ENCODE data around the gene NDUFAF2. TPM values are rescaled to one million over a fixed set of nuclear protein-coding genes. Genes with fewer than 3 reads are reported as not detected.

NDUFAF2 gene
- polyA plus RNA-seq, 2 donors: 40.5 to 40.6 TPM

DNA sequence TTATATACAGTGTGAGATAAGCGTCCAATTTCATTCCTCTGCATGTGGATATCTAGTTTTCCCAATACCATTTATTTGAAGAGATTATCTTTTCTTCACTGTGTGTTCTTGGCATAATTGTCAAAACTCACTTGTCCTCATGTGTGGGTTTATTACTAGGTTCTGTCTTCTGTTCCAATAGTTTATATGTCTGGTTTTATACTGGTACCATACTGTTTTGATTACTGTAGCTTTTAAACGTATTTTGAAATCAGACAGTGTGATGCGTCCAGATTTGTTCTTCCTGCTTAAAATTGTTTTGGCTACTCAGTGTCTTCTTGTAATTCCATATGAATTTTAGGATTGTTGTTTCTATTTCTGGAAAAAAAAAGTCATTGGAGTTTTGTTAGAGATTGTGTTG is 10.2 kb downstream of the NDUFAF2 start:
- Histone ChIP-seq H3K4me3 (ENCODE audit: low read depth in 1 of 2, low read length in 2 of 2) (no peak overlapping the region), H3K9me3 (ENCODE audit: control insufficient read depth in 2 of 2, insufficient read depth in 1 of 2, low read depth in 1 of 2, low read length in 1 of 2) (no peaks in the 10 kb centered on the region), H3K4me1 (ENCODE audit: control insufficient read depth in 2 of 2, insufficient read depth in 2 of 2, low read length in 1 of 2) (no peaks in the 10 kb centered on the region), H3K27me3 (ENCODE audit: control insufficient read depth in 1 of 2, insufficient read depth in 2 of 2, low read length in 2 of 2) (no peaks in the 10 kb centered on the region), H3K36me3 (ENCODE audit: control insufficient read depth in 2 of 2, insufficient read depth in 2 of 2, low read length in 1 of 2) (no peaks in the 10 kb centered on the region), H3K27ac (ENCODE audit: low read depth in 2 of 2, low read length in 1 of 2) (no peak overlapping the region)
- 95 to 98% methylated on average over 3 of the region's 3 CpGs for WGBS, 2 donors

DNA sequence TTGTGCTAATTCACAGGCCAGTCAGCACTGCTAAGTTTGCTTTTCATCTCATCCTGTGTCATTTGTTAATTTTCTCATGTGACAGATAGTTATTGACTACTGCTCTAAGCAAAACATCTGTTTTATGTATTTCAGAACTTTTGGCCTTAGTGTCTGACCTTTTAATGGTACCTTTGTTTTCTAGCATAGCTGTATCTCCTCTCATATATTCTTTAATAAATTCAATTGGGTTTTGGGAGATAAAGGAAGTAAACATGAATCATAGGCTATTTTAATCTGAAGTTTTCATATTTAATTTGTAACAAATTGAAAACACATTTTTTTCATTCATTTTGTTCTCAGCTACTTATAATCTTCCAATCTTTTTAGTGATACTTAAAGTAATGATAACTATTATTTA is 13.1 kb downstream of the NDUFAF2 start:
- Histone ChIP-seq H3K9me3 (ENCODE audit: control insufficient read depth in 2 of 2, insufficient read depth in 1 of 2, low read depth in 1 of 2, low read length in 1 of 2) (no peaks in the 10 kb centered on the region), H3K27me3 (ENCODE audit: control insufficient read depth in 1 of 2, insufficient read depth in 2 of 2, low read length in 2 of 2) (no peaks in the 10 kb centered on the region), H3K36me3 (ENCODE audit: control insufficient read depth in 2 of 2, insufficient read depth in 2 of 2, low read length in 1 of 2) (no peaks in the 10 kb centered on the region), H3K4me1 (ENCODE audit: control insufficient read depth in 2 of 2, insufficient read depth in 2 of 2, low read length in 1 of 2) (no peaks in the 10 kb centered on the region), H3K4me3 (ENCODE audit: low read depth in 1 of 2, low read length in 2 of 2) (no peak overlapping the region), H3K27ac (ENCODE audit: low read depth in 2 of 2, low read length in 1 of 2) (no peak overlapping the region)

DNA sequence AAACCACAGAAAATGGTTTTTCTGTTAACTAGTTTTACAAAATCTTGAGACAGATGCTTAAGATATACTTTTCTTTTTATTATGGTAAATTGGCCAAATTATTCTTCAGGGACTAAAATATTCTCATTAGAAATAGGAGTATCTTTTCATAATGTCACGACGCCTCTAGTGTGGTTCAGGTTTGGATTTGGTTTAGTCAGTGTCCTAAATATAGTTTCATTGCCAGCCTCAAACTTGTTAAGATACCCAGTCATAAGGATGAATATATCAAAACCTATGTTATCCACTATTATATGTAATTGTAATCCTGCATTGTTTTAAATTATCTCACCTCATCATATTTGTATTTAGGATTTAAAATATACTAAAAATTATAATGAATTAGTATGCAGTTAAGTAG is 13.7 kb downstream of the NDUFAF2 start:
- Histone ChIP-seq H3K36me3 (ENCODE audit: control insufficient read depth in 2 of 2, insufficient read depth in 2 of 2, low read length in 1 of 2) (no peaks in the 10 kb centered on the region), H3K4me3 (ENCODE audit: low read depth in 1 of 2, low read length in 2 of 2) (no peak overlapping the region), H3K9me3 (ENCODE audit: control insufficient read depth in 2 of 2, insufficient read depth in 1 of 2, low read depth in 1 of 2, low read length in 1 of 2) (no peaks in the 10 kb centered on the region), H3K27ac (ENCODE audit: low read depth in 2 of 2, low read length in 1 of 2) (no peak overlapping the region), H3K4me1 (ENCODE audit: control insufficient read depth in 2 of 2, insufficient read depth in 2 of 2, low read length in 1 of 2) (no peaks in the 10 kb centered on the region), H3K27me3 (ENCODE audit: control insufficient read depth in 1 of 2, insufficient read depth in 2 of 2, low read length in 2 of 2) (no peaks in the 10 kb centered on the region)
- WGBS, 2 donors: 93% methylated on average over 2 of the region's 2 CpGs

DNA sequence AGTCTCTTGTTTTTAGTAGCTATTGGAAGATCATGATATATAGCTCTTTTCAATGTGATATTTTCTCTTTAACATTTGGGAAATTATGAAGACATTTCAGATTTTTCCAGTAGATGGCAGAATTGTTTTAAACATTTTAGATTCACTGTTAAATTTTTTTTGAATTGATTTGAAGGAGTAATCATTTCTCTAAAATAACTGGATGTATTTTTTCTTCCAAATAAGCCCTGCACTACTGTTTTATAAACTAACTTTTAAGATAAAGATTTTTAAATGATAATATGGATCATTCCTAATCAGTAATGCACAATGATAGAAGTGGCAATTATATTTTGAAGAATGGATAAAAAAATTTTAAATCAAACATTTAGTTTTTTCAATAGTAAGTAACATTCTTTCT is 14.2 kb downstream of the NDUFAF2 start:
- no peaks in the 10 kb centered on the region for H3K9me3 ChIP-seq (ENCODE audit: control insufficient read depth in 2 of 2, insufficient read depth in 1 of 2, low read depth in 1 of 2, low read length in 1 of 2)
- no peaks in the 10 kb centered on the region for H3K4me1 ChIP-seq (ENCODE audit: control insufficient read depth in 2 of 2, insufficient read depth in 2 of 2, low read length in 1 of 2)
- no peaks in the 10 kb centered on the region for H3K27me3 ChIP-seq (ENCODE audit: control insufficient read depth in 1 of 2, insufficient read depth in 2 of 2, low read length in 2 of 2)
- no peak overlapping the region for H3K4me3 ChIP-seq (ENCODE audit: low read depth in 1 of 2, low read length in 2 of 2)
- no peak overlapping the region for H3K27ac ChIP-seq (ENCODE audit: low read depth in 2 of 2, low read length in 1 of 2)
- no peaks in the 10 kb centered on the region for H3K36me3 ChIP-seq (ENCODE audit: control insufficient read depth in 2 of 2, insufficient read depth in 2 of 2, low read length in 1 of 2)

DNA sequence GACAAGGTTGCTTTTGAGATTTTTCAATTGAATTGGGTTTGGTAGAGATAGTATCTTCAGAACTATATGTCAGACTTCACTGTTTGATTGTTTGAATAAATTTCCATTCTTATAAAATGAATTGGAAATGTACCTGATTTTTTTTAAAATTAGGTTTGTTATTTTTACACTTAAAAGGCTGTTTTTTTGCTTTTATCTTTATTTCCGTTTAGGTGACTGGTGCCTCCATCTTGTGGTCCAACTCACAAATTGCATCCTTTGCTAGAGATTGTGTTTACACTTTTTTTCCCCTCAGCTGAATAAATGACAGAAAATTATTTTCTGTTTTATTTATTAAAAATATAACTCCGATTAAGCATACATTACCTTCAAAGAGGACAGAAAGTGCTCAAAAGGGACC is 15.6 kb downstream of the NDUFAF2 start:
- Histone ChIP-seq H3K4me3 (ENCODE audit: low read depth in 1 of 2, low read length in 2 of 2) (no peak overlapping the region), H3K27me3 (ENCODE audit: control insufficient read depth in 1 of 2, insufficient read depth in 2 of 2, low read length in 2 of 2) (no peaks in the 10 kb centered on the region), H3K4me1 (ENCODE audit: control insufficient read depth in 2 of 2, insufficient read depth in 2 of 2, low read length in 1 of 2) (no peaks in the 10 kb centered on the region), H3K27ac (ENCODE audit: low read depth in 2 of 2, low read length in 1 of 2) (no peak overlapping the region), H3K9me3 (ENCODE audit: control insufficient read depth in 2 of 2, insufficient read depth in 1 of 2, low read depth in 1 of 2, low read length in 1 of 2) (no peaks in the 10 kb centered on the region), H3K36me3 (ENCODE audit: control insufficient read depth in 2 of 2, insufficient read depth in 2 of 2, low read length in 1 of 2) (no peaks in the 10 kb centered on the region)
- WGBS, 2 donors: 31 to 36% methylated on average over 2 of the region's 2 CpGs

DNA sequence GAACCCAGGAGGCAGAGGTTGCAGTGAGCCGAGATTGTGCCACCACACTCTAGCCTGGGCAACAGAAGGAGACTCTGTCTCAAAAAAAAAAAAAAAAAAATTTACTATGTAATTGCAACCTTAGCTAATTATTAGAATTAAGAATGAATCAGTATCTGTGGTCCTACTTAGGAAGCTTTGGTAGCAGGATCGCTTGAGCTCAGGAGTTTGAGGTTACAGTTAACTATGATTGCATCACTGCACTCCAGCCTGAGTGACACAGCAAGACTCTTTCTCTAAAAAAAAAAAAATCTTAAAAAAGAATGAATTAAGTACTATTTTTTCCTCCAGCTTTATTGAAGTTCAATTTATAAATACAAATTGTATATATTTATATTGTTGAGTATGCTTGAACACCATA is 16.7 kb downstream of the NDUFAF2 start:
- H3K27me3 ChIP-seq (ENCODE audit: control insufficient read depth in 1 of 2, insufficient read depth in 2 of 2, low read length in 2 of 2): no peaks in the 10 kb centered on the region
- H3K4me3 ChIP-seq (ENCODE audit: low read depth in 1 of 2, low read length in 2 of 2): no peak overlapping the region
- no peaks in the 10 kb centered on the region for H3K36me3 ChIP-seq (ENCODE audit: control insufficient read depth in 2 of 2, insufficient read depth in 2 of 2, low read length in 1 of 2)
- H3K9me3 ChIP-seq (ENCODE audit: control insufficient read depth in 2 of 2, insufficient read depth in 1 of 2, low read depth in 1 of 2, low read length in 1 of 2): no peaks in the 10 kb centered on the region
- H3K4me1 ChIP-seq (ENCODE audit: control insufficient read depth in 2 of 2, insufficient read depth in 2 of 2, low read length in 1 of 2): no peaks in the 10 kb centered on the region
- 87% methylated on average over 2 of the region's 2 CpGs for WGBS, 2 donors
- no peak overlapping the region for H3K27ac ChIP-seq (ENCODE audit: low read depth in 2 of 2, low read length in 1 of 2)

DNA sequence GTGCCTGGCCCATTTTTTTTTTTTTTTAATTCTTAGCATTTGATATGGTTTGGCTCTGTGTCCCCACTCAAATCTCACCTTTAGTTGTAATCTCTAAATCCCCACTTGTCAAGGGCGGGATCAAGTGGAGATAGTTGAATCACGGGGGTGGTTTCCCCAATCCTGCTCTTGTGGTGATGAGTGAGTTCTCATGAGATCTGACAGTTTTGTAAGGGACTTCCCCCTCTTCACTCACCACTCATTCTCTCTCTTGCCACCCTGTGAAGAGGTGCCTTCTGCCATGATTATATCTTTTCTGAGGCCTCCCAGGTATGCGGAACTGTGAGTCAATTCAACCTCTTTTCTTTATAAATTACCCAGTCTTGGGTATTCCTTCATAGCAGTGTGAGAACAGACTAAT is 27.2 kb downstream of the NDUFAF2 start:
- Histone ChIP-seq H3K9me3 (ENCODE audit: control insufficient read depth in 2 of 2, insufficient read depth in 1 of 2, low read depth in 1 of 2, low read length in 1 of 2) (no peaks in the 10 kb centered on the region), H3K4me3 (ENCODE audit: low read depth in 1 of 2, low read length in 2 of 2) (no peak overlapping the region), H3K27ac (ENCODE audit: low read depth in 2 of 2, low read length in 1 of 2) (no peak overlapping the region), H3K4me1 (ENCODE audit: control insufficient read depth in 2 of 2, insufficient read depth in 2 of 2, low read length in 1 of 2) (no peaks in the 10 kb centered on the region), H3K27me3 (ENCODE audit: control insufficient read depth in 1 of 2, insufficient read depth in 2 of 2, low read length in 2 of 2) (no peaks in the 10 kb centered on the region), H3K36me3 (ENCODE audit: control insufficient read depth in 2 of 2, insufficient read depth in 2 of 2, low read length in 1 of 2) (no peaks in the 10 kb centered on the region)
- WGBS, 2 donors: 79 to 87% methylated on average over 3 of the region's 3 CpGs

DNA sequence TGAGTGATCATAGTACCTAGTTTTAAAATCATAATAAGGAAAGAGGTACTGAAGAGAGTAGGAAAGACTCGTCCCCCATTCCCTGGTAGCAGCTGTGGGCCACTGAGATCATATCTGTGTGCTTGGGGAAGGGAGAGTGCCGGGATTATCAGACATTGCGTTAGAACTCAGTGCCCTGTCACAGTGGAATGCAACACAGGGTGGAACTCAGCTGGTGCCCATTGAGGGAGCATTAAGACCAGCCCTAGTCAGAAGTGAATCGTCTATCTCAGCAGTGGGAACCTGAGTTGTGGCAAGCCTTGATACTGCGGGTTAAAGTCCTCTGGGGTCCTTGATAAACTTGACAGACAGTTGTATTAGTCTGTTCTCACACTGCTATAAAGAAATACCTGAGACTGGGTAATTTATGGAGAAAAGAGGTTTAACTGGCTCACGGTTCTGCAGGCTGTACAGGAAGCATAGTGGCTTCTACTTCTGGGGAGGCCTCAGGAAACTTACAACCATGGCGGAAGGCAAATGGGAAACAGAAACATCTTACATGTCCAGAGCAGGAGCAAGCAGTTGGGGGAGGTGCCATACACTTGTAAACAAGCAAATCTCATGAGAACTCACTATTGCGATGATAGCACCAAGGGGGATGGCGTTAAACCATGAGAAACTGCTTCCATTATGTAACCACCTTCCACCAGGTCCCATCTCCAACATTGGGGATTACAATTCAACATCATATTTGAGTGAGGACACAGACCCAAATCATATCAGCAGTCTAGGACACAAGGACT is 33.1 kb downstream of the NDUFAF2 start:
- WGBS, 2 donors: 71 to 83% methylated on average over 9 of the region's 9 CpGs
- H3K4me3 ChIP-seq (ENCODE audit: low read depth in 1 of 2, low read length in 2 of 2): no peak overlapping the region
- H3K4me1 ChIP-seq (ENCODE audit: control insufficient read depth in 2 of 2, insufficient read depth in 2 of 2, low read length in 1 of 2): no peaks in the 10 kb centered on the region
- no peak overlapping the region for H3K27ac ChIP-seq (ENCODE audit: low read depth in 2 of 2, low read length in 1 of 2)
- H3K27me3 ChIP-seq (ENCODE audit: control insufficient read depth in 1 of 2, insufficient read depth in 2 of 2, low read length in 2 of 2): no peaks in the 10 kb centered on the region
- H3K9me3 ChIP-seq (ENCODE audit: control insufficient read depth in 2 of 2, insufficient read depth in 1 of 2, low read depth in 1 of 2, low read length in 1 of 2): no peaks in the 10 kb centered on the region
- no peaks in the 10 kb centered on the region for H3K36me3 ChIP-seq (ENCODE audit: control insufficient read depth in 2 of 2, insufficient read depth in 2 of 2, low read length in 1 of 2)

DNA sequence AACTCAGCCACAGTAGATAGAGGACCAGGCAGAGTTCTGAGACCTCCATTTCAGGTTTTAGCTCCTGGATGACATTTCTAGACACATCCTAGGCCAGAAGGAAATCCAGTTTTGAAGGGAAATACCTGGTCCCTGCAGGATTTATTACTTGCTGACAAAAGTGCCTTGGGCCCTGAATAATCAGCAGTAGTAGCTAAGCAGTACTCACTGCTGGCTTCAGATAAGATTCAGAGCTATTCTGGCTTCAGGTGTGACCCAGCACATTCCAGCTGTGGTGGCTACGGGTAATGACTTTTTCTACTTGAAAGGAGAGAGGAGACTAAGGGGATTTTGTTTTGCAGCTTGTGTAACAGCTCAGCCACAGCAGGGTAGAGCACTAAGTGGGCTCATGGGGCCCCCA is 34.0 kb downstream of the NDUFAF2 start:
- Histone ChIP-seq H3K9me3 (ENCODE audit: control insufficient read depth in 2 of 2, insufficient read depth in 1 of 2, low read depth in 1 of 2, low read length in 1 of 2) (no peaks in the 10 kb centered on the region), H3K27ac (ENCODE audit: low read depth in 2 of 2, low read length in 1 of 2) (no peak overlapping the region), H3K4me1 (ENCODE audit: control insufficient read depth in 2 of 2, insufficient read depth in 2 of 2, low read length in 1 of 2) (no peaks in the 10 kb centered on the region), H3K27me3 (ENCODE audit: control insufficient read depth in 1 of 2, insufficient read depth in 2 of 2, low read length in 2 of 2) (no peaks in the 10 kb centered on the region), H3K36me3 (ENCODE audit: control insufficient read depth in 2 of 2, insufficient read depth in 2 of 2, low read length in 1 of 2) (no peaks in the 10 kb centered on the region), H3K4me3 (ENCODE audit: low read depth in 1 of 2, low read length in 2 of 2) (no peak overlapping the region)
- 76 to 79% methylated on average over 1 of the region's 1 CpG for WGBS, 2 donors

DNA sequence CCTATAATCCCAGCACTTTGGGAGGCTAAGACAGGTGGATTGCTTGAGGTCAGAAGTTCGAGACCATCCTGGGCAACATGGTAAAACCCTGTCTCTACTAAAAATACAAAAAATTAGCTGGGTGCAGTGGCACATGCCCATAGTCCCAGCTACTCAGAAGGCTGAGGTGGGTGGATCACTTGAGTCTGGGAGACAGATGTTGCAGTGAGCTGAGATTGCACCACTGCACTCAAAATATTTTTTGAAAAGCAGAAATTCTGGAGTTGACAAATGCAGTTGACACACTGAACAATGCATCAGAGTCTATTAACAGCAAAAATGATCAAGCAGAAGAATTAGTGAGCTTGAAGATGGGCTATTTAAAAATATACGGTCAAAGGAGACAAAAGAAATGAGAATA is 35.5 kb downstream of the NDUFAF2 start:
- H3K4me1 ChIP-seq (ENCODE audit: control insufficient read depth in 2 of 2, insufficient read depth in 2 of 2, low read length in 1 of 2): no peaks in the 10 kb centered on the region
- WGBS, 2 donors: 91 to 100% methylated on average over 2 of the region's 2 CpGs
- no peaks in the 10 kb centered on the region for H3K9me3 ChIP-seq (ENCODE audit: control insufficient read depth in 2 of 2, insufficient read depth in 1 of 2, low read depth in 1 of 2, low read length in 1 of 2)
- no peak overlapping the region for H3K4me3 ChIP-seq (ENCODE audit: low read depth in 1 of 2, low read length in 2 of 2)
- H3K36me3 ChIP-seq (ENCODE audit: control insufficient read depth in 2 of 2, insufficient read depth in 2 of 2, low read length in 1 of 2): no peaks in the 10 kb centered on the region
- H3K27ac ChIP-seq (ENCODE audit: low read depth in 2 of 2, low read length in 1 of 2): no peak overlapping the region
- no peaks in the 10 kb centered on the region for H3K27me3 ChIP-seq (ENCODE audit: control insufficient read depth in 1 of 2, insufficient read depth in 2 of 2, low read length in 2 of 2)

All from esophagus (tissue), 2 donors.